GM21515 (cell line): ENCODE data around the gene SV2B.
"Not testable (repeated sequence)": the region's sequence is repeated elsewhere in the genome, so short reads cannot be mapped to it uniquely, and the experiment has no call there.

ENCODE experiments used
- ATAC-seq: cut with Tn5 transposase; IDR thresholded peaks from one replicate; pipeline ENCODE4 v1.9.1; 2021; ENCODE audit not compliant: unreplicated experiment

SV2B gene

GRCh38 chr15:91304210-91304609 lies 204.2 kb downstream of the SV2B start:
- no peak for ATAC-seq

DNA sequence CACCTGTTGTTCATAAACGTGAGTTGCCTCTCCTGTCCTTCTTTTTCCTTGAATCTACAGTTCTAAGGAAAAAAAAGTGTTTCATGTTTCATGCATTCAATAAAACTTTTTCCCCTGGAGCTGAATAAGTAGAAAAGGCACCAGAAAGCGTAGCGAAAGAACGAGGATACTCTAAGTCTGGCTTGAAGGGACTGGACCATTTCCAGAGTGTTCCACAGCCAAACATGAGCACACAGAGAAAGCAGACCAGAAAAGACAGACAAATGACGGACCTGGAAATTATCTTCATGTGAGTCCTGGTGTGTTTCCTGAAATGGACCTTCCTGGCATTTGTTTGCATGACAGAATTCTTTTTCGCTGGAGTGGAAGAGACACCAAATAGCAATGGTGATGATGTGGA lies 204.7 kb downstream of the SV2B start:
- ATAC-seq, result no peak

GRCh38 chr15:91306144-91306543 lies 206.1 kb downstream of the SV2B start:
- ATAC-seq, result no peak

DNA sequence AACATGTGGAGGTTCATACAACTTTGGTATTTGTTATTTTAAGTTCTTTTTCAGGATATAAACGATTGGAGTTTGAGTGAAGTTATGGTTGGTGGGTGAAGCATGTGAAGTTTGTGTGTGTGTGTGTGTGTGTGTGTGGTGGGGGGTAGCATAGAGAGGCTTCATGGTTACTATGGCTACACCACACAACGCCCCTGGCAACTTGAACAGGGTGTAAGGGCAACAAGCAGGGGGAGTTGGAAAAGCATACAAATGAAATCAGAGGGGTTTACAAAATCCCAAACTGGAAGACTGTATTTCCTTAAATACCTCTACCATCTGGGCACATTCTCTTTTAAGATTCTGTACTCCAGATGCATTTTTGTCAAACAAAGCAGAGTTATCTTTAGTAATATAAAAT lies 207.5 kb downstream of the SV2B start:
- no peak for ATAC-seq

GRCh38 chr15:91308199-91308598 lies 208.1 kb downstream of the SV2B start:
- no peak for ATAC-seq

DNA sequence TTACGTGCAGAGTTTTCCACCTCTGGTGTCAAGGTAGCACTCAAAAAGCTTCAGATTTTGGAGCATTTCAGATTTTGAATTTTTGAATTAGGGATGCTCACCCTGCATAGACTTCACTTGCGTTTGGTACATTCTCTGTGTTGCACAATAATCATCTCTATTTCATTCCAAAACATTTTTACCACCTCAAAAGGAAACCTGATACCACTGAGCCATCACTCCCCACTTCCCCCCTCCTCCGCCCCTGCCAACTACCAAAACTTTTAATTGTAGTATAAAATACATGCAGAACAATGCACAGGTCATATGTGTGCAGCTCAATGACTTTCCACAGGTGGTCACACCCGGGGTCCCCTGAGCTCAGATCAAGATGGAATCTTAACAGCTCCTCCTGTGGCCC lies 208.8 kb downstream of the SV2B start:
- no peak for ATAC-seq

DNA sequence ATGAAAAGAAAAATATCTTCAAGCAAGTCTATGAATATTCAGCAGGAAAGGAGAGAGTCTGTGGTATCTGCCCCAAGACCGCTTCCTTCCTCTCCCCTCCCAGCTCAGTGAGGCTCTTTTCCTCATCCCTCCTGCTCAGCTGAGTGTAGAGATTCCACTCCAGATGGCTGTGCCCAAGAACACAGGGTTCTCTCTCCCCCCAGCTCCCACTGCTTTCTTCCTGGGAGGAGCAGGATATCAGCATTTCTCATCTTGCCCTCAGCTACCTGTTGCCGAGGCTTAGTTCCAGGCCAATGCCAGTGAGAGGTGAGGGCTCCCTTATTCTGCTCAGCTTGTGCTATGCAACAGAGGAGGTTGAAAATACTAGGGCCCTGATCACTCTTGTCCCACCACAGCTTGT lies 211.9 kb downstream of the SV2B start:
- no peak for ATAC-seq

DNA sequence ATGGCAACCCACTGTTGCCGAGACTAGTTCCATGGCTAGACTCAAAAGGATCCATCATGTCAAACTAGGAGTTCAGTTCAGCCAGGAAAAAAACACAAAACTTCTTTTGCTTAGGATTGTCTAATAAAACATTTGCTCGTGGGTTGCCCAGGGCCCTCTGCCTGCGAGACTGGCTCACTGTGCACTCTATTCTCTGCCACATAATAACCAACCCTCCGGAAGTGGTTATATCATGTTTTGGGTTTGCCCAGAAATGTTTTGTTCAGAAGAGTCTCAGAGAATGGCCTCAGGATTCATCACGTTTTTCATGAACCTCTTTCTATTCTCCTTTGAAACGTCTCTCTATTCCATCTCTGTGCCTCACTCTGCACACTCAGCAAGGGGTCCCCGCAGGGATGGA lies 216.1 kb downstream of the SV2B start:
- ATAC-seq, result no peak

DNA sequence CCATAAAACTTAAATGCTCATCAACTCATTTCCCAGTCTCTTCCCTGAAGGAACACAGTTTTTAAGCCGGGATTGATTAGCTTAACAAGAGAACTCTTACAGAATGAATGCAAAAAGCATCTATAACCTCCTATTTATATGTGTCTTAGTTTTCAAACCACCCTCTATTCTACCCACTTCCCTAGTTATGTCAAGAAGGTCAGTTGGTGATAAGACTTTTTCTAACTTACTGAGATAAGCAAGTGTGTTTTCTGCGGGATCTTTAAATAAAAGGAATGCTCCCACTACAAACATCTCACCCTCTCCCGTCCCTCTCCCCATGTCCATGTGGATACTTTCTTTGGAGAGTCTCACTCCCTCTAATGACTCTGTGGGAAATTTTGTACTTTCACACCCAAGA lies 218.5 kb downstream of the SV2B start:
- ATAC-seq, result no peak

GRCh38 chr15:91318931-91319330 lies 218.9 kb downstream of the SV2B start:
- no peak for ATAC-seq

- no peak for ATAC-seq
Observed at GRCh38 chr15:91319371-91320059, 219.5 kb downstream of the SV2B start.

DNA sequence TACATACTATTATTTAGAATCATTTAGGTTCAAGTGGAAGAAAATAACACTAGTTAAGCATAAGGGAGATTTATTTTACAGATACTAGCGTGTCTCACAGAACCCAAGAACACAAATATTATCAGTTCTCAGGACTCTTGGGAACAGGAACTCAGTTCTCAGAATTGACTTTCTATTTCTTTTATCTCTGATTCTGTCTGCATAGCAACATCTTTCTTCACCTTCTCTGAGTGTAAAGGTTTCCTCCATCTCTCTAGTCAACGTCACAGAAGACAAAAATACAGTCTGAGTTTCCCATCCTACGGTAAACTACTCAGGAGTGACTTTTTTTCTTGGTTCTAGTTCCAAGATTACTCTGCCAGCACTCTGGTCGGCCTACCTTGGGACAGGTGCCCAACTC lies 220.0 kb downstream of the SV2B start:
- ATAC-seq, result no peak

- ATAC-seq, result no peak
Observed at GRCh38 chr15:91329914-91330313, 229.9 kb downstream of the SV2B start.

GRCh38 chr15:91331581-91331980 lies 231.5 kb downstream of the SV2B start:
- ATAC-seq, result no peak

DNA sequence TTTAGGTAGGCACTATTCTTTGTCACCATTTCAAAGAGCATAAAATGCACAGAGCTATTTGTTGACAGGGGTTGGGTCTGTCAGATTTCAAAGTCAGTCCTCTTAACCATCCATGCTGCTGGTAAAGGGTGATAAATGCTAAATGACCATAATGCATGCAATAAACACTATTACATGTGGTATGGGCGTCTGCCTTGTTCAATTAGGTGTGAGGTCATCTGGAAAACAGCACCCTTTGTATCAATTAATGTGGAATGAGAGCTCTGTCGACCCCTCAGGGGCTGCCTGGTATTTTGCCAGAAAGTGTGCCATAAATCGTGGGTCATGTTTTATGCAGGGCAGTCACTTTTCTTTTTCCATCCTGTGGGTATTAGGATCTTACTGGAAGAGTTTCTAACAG lies 235.6 kb downstream of the SV2B start:
- ATAC-seq, result no peak

- ATAC-seq, result no peak
Observed at GRCh38 chr15:91336687-91337086, 236.6 kb downstream of the SV2B start.

DNA sequence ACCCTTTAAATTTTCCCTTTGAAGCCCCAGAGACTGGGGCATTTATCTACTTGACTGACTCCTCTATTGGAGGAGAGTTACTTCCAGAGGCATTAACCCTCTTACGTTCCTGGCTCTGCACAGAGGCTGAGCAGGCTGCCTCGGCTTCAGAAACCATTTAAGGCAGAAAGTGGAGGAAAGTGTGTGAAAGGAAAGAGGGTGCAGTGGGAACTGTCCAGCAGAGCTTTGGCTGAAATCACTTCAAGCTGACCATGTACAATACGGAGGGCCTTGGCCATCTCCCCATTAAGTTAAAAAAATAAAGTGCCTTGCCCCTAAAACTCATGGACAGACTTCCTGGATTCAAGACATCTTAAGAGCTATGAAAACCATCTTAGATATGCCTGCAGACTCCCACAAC lies 238.7 kb downstream of the SV2B start:
- no peak for ATAC-seq

GRCh38 chr15:91342097-91342496 lies 242.0 kb downstream of the SV2B start:
- no peak for ATAC-seq

GRCh38 chr15:91344912-91345311 lies 244.9 kb downstream of the SV2B start:
- not testable (repeated sequence) for ATAC-seq

- ATAC-seq, result no peak
Observed at GRCh38 chr15:91345736-91346135, 245.7 kb downstream of the SV2B start.

DNA sequence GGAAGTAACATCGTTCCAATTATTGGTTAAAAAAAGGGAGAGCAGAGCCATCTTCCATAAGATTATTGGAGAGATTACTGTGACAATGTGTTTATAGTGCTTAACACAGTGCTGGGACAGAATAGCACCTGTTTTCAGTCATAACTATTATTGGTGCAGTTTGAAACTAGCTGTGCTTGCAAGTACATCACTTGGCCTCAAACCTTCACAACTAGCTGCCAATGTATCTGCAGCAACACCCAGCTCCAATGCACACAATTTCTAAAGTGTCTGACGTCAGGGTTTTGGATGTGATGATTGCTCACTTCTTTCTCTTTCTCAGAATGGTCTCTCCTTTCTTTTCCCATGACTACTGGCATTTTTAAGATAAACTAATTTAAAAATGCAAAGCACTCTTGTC lies 246.2 kb downstream of the SV2B start:
- no peak for ATAC-seq

- no peak for ATAC-seq
Observed at GRCh38 chr15:91348752-91349500, 248.9 kb downstream of the SV2B start.
